Measurements from ENCODE around the gene CASZ1. TPM values are rescaled to one million over a fixed set of nuclear protein-coding genes. Genes with fewer than 3 reads are reported as not detected.

The CASZ1 gene
- total RNA-seq, 4 donors from 2014 or later, result 21.9 to 60.2 (median 29.6) TPM

- Histone ChIP-seq H3K4me1 (peaks cover 46 to 52% (median 50%) of the 10 kb centered on the region in 4 donors), H3K9me3 (no peaks in the 10 kb centered on the region), H3K4me3 (peak overlapping the region; percentile 72 to 92 (median 83)), H3K36me3 (no peaks in the 10 kb centered on the region), H3K27me3 (no peaks in the 10 kb centered on the region), H3K27ac (replicated peaks in 1 of 4) (peak overlapping the region; percentile 90 to 95 (median 93))
- peak; percentile 94 for DNase-seq (ENCODE audit: extremely low spot score)
- WGBS, result 19% methylated on average over 10 of the region's 126 CpGs
- TF ChIP-seq POLR2A (IDR thresholded peaks at IDR 0.05; ENCODE audit: low read depth) (no peak), EP300 (IDR thresholded peaks at IDR 0.05) (no peak), CTCF (IDR thresholded peaks at IDR 0.05) (no peak)
- intact Hi-C loops (cut with DNase I), result no loop called here
Measured at GRCh38 chr1:10694633-10695627, 101.5 kb downstream of the CASZ1 start.

DNA sequence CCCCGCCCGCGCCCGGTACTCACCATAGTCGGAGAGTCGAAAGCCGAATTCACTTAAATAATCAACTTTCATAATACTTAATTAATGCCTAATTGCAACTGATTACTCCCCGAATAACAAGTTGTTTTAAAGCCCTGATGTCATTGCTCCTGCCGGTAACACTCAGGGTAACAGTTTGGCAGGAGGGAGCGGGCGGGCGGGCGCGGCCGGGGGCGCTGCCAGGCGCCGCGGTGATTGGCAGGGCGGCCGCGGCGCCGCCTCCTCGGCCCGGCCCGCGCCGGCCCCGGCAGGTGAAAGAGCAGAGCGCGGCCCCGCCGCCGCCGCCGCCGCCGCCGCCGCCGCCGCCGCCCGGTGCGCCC, 102.2 kb downstream of the CASZ1 start:
- TF ChIP-seq CTCF (IDR thresholded peaks at IDR 0.05) (no peak), POLR2AphosphoS5 (IDR thresholded peaks at IDR 0.05) (peak in 1 of 2 donors; percentile 18)
- 0% methylated on average over 13 of the region's 46 CpGs for WGBS
- Histone ChIP-seq H3K4me1 (peaks cover 53 to 59% (median 56%) of the 10 kb centered on the region in 4 donors), H3K9me3 (no peaks in the 10 kb centered on the region), H3K27me3 (no peaks in the 10 kb centered on the region), H3K36me3 (no peaks in the 10 kb centered on the region), H3K4me3 (peak overlapping the region; percentile 72 to 92 (median 83)), H3K27ac (replicated peaks in 1 of 4) (peak overlapping the region; percentile 93 to 97 (median 94))
- intact Hi-C loops (cut with DNase I), result no loop called here
- no peak for DNase-seq (ENCODE audit: extremely low spot score)

GRCh38 chr1:10693497-10694273, 102.8 kb downstream of the CASZ1 start:
- TF ChIP-seq POLR2A (IDR thresholded peaks at IDR 0.05; ENCODE audit: low read depth) (no peak), CTCF (IDR thresholded peaks at IDR 0.05) (no peak), EP300 (IDR thresholded peaks at IDR 0.05) (no peak), POLR2AphosphoS5 (IDR thresholded peaks at IDR 0.05) (no peak)
- Histone ChIP-seq H3K9me3 (no peaks in the 10 kb centered on the region), H3K4me1 (peaks cover 59 to 65% (median 62%) of the 10 kb centered on the region in 4 donors), H3K36me3 (no peaks in the 10 kb centered on the region), H3K27me3 (no peaks in the 10 kb centered on the region), H3K27ac (replicated peaks in 1 of 4) (peak overlapping the region; percentile 93 to 97 (median 94)), H3K4me3 (peak overlapping the region; percentile 72 to 92 (median 83))
- 1% methylated on average over 10 of the region's 79 CpGs for WGBS
- intact Hi-C loops (cut with DNase I), result no loop called here
- DNase-seq (ENCODE audit: extremely low spot score), result no peak

DNA sequence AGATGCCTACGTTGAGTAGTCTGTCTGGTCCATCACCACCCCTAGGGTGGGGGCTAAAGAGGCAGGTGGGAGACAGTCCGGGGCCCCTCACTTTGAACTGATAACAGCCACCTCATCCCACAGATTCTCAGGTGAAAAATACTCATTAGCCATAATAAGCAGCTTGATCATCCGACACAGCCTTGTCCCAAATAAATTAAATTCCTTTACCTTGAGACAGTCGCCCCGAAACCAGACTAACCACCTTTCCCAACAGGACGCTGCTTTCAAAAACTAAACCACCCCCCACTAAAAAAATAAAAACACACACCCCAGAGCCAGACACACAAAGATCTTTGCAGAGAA, 103.3 kb downstream of the CASZ1 start:
- H3K27me3 ChIP-seq, result no peaks in the 10 kb centered on the region
- TF ChIP-seq POLR2AphosphoS5 (IDR thresholded peaks at IDR 0.05) (no peak), POLR2A (IDR thresholded peaks at IDR 0.05; ENCODE audit: low read depth) (no peak), EP300 (IDR thresholded peaks at IDR 0.05) (no peak), CTCF (IDR thresholded peaks at IDR 0.05) (no peak)
- H3K4me3 ChIP-seq, result peak overlapping the region; percentile 72 to 92 (median 83)
- no peaks in the 10 kb centered on the region for H3K9me3 ChIP-seq
- H3K4me1 ChIP-seq, result peaks cover 64 to 71% (median 68%) of the 10 kb centered on the region in 4 donors
- no peaks in the 10 kb centered on the region for H3K36me3 ChIP-seq
- H3K27ac ChIP-seq (replicated peaks in 1 of 4), result peak overlapping the region; percentile 93 to 97 (median 94)
- intact Hi-C loops (cut with DNase I), result no loop called here
- 67% methylated on average over 6 of the region's 6 CpGs for WGBS
- no peak for DNase-seq (ENCODE audit: extremely low spot score)
